ENCODE data around the gene MAN2B2.

The MAN2B2 gene

GRCh38 chr4:6574747-6575502 lies at the start of gene MAN2B2:
TSS of gene MAN2B2 (plus strand) at chr4:6575189. CDS start at chr4:6575211, 22 bp downstream.
- peak; percentile 35 for DNase-seq (ENCODE audit: low read depth, low spot score)

- DNase-seq (ENCODE audit: low read depth, low spot score) = no peak
Observed at GRCh38 chr4:6525474-6525873, 49.5 kb upstream of the MAN2B2 start.

GRCh38 chr4:6526156-6526555 lies 48.8 kb upstream of the MAN2B2 start:
- DNase-seq (ENCODE audit: low read depth, low spot score) = no peak

GRCh38 chr4:6526671-6527091 lies 48.3 kb upstream of the MAN2B2 start:
- no peak for DNase-seq (ENCODE audit: low read depth, low spot score)

GRCh38 chr4:6527259-6527658 lies 47.7 kb upstream of the MAN2B2 start:
- DNase-seq (ENCODE audit: low read depth, low spot score) = no peak

GRCh38 chr4:6527683-6528595 lies 47.0 kb upstream of the MAN2B2 start:
- no peak for DNase-seq (ENCODE audit: low read depth, low spot score)

GRCh38 chr4:6529021-6529420 lies 46.0 kb upstream of the MAN2B2 start:
- no peak for DNase-seq (ENCODE audit: low read depth, low spot score)

- DNase-seq (ENCODE audit: low read depth, low spot score) = no peak
Observed at GRCh38 chr4:6530301-6530700, 44.7 kb upstream of the MAN2B2 start.

- DNase-seq (ENCODE audit: low read depth, low spot score) = no peak
Observed at GRCh38 chr4:6530964-6531363, 44.0 kb upstream of the MAN2B2 start.

GRCh38 chr4:6532102-6532501 lies 42.9 kb upstream of the MAN2B2 start:
- DNase-seq (ENCODE audit: low read depth, low spot score) = no peak

GRCh38 chr4:6532658-6533057 lies 42.3 kb upstream of the MAN2B2 start:
- DNase-seq (ENCODE audit: low read depth, low spot score) = no peak

GRCh38 chr4:6534050-6534449 lies 40.9 kb upstream of the MAN2B2 start:
- no peak for DNase-seq (ENCODE audit: low read depth, low spot score)

- DNase-seq (ENCODE audit: low read depth, low spot score) = no peak
Observed at GRCh38 chr4:6534618-6535328, 40.2 kb upstream of the MAN2B2 start.

GRCh38 chr4:6535329-6535692 lies 39.7 kb upstream of the MAN2B2 start:
- DNase-seq (ENCODE audit: low read depth, low spot score) = no peak

GRCh38 chr4:6535706-6536105 lies 39.3 kb upstream of the MAN2B2 start:
- DNase-seq (ENCODE audit: low read depth, low spot score) = no peak

- no peak for DNase-seq (ENCODE audit: low read depth, low spot score)
Observed at GRCh38 chr4:6538111-6538510, 36.9 kb upstream of the MAN2B2 start.

GRCh38 chr4:6538575-6538974 lies 36.4 kb upstream of the MAN2B2 start:
- DNase-seq (ENCODE audit: low read depth, low spot score) = no peak

- no peak for DNase-seq (ENCODE audit: low read depth, low spot score)
Observed at GRCh38 chr4:6539009-6539764, 35.8 kb upstream of the MAN2B2 start.

GRCh38 chr4:6540879-6541278 lies 34.1 kb upstream of the MAN2B2 start:
- DNase-seq (ENCODE audit: low read depth, low spot score) = no peak

GRCh38 chr4:6541789-6542188 lies 33.2 kb upstream of the MAN2B2 start:
- DNase-seq (ENCODE audit: low read depth, low spot score) = no peak

GRCh38 chr4:6542951-6543350 lies 32.0 kb upstream of the MAN2B2 start:
- DNase-seq (ENCODE audit: low read depth, low spot score) = no peak

Data from smooth muscle cell of the brain vasculature (primary cell).